ENCODE results near the gene BNIPL. TPM values are rescaled to one million over a fixed set of nuclear protein-coding genes. Genes with fewer than 3 reads are reported as not detected.
A peak's percentile ranks its signal among the peaks of the same experiment; 100 is the strongest.

Gene BNIPL
- total RNA-seq, 2 donors from 2014 or later: 0.69 to 1.9 TPM

DNA sequence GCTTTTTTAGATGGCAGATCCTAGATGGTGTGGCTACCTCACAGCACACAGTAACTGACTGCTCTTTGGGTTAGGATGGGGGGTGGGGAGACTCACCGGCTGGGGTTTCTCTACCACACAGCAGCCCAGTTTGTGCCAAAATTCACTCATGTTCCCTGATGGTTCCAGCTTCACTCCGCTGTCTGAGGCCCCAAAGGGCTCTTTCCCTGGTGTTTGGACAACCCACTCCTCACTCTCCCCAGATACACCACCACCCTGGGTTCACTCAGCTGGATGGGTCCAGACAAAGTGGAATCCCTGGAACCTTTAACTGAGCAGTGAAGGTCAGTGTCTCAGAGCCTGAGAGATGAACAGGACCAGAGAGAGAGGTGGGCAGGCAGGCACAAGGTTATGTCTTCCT, 19.2 kb downstream of the BNIPL start:
- Histone ChIP-seq H3K27ac (peak overlapping the region; percentile 91), H3K4me3 (no peak overlapping the region), H3K9ac (ENCODE audit: low read depth in 2 of 2, low read length in 2 of 2) (peak overlapping the region; percentile 41 to 58), H3K4me1 (peaks cover 7% of the 10 kb centered on the region), H3K36me3 (peaks cover 34% of the 10 kb centered on the region), H3K9me3 (no peaks in the 10 kb centered on the region), H3K27me3 (no peaks in the 10 kb centered on the region)
- intact Hi-C loops (cut with DNase I): loop anchor here (5.0 kb wide), 1 partner anchor 48 kb away; the partner anchor contains the start of genes MINDY1 and PRUNE1
- DNase-seq: no peak
- TF ChIP-seq CTCF (IDR thresholded peaks at IDR 0.05): no peak

DNA sequence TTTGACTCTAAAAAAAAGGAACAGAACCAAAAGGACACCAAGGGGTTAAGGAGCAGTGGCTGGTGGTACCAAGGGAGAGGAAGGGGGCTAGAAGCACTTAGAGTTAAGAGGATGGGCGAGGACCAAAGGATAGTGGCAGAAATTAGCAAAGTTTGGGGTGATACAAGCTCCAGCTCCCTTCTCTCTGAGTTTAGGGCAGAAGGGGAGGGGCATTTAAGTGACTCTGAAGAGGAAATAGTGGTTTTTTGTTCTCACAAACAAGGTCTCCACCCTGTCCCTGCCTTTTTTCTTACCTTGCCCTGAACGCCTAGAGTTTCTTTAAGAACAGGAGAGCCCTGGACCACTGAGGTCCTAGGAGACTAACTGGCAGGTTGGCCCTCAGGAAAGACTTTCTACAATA, 19.8 kb downstream of the BNIPL start:
- H3K9ac ChIP-seq (ENCODE audit: low read depth in 2 of 2, low read length in 2 of 2): peak overlapping the region; percentile 5 to 58
- no peaks in the 10 kb centered on the region for H3K9me3 ChIP-seq
- H3K27me3 ChIP-seq: no peaks in the 10 kb centered on the region
- no peak for TF ChIP-seq CTCF (IDR thresholded peaks at IDR 0.05)
- peaks cover 34% of the 10 kb centered on the region for H3K36me3 ChIP-seq
- H3K27ac ChIP-seq: peak overlapping the region; percentile 91
- peaks cover 7% of the 10 kb centered on the region for H3K4me1 ChIP-seq
- H3K4me3 ChIP-seq: peak overlapping the region; percentile 1
- intact Hi-C loops (cut with DNase I): loop anchor here (5.0 kb wide), 1 partner anchor 49 kb away; the partner anchor contains the start of genes MINDY1 and PRUNE1
- DNase-seq: peak; percentile 32

DNA sequence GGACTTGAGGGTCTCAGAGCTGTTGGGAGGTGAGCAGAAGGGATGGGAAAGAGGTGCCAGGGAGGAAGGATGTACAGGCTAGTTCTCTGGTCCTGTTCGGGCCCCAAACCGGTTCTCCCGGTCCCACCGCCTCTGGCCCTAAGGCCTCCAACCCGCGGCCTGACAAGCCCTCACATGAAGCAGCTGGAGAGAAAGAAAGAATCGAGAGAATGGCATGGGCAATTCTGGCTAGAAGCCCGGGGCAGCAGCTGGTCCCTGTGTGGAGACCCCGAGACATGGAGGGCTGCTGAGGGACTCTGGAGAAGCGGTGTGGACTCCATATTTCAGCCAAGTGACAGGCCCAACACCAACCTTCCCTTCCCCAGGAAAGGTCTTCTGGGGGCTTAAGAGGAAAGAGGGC, 22.3 kb downstream of the BNIPL start:
- TF ChIP-seq CTCF (IDR thresholded peaks at IDR 0.05): no peak
- peaks cover 19% of the 10 kb centered on the region for H3K36me3 ChIP-seq
- H3K27me3 ChIP-seq: no peaks in the 10 kb centered on the region
- peak; percentile 67 for DNase-seq
- H3K4me1 ChIP-seq: peaks cover 7% of the 10 kb centered on the region
- no peaks in the 10 kb centered on the region for H3K9me3 ChIP-seq
- peak overlapping the region; percentile 88 for H3K4me3 ChIP-seq
- peak overlapping the region; percentile 93 to 98 for H3K9ac ChIP-seq (ENCODE audit: low read depth in 2 of 2, low read length in 2 of 2)
- H3K27ac ChIP-seq: peak overlapping the region; percentile 91
- intact Hi-C loops (cut with DNase I): loop anchor here (5.0 kb wide), 1 partner anchor 51 kb away; the partner anchor contains the start of genes MINDY1 and PRUNE1

DNA sequence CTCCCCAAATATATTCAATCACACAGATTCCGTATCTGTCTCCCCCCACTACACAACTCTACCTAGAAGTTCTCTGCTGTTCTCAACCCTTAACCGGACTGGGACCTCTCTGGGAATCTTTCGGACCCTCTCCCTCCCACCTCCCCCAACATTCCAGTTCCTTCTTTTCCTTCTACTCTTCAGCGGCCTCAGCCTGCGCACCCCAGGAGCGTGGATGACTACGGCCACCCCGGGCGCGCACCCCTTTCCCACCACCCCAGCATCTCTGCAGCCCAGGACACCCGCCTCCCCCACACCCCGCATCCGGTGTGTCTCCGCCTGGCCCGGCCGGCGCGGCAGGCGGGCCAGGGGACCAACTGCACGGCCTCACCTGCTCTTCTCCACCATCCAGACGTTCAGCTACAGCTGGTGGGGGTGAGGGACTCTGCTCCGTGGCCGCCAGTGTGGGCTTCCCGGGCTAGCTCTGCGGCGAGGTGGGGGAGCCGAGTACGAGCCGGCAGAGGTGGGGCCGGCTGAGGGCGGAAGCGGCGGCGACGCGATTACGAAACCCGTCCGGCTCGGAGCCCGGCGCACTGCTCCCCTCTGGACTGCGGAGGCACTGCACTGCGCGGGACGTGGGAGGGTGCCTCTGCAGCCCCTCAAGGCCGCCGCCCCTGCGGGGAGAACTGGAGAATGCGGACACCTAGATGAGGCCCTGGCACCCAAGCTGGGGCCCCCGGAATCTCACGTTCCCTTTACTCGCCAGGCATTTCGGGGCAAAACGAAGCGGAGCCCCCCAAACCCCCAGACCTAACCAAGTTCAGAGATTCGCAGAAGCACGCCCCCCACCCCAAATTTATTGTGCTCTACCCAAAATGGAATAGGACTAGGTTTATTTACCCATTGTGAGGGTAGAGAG, 23.0 kb downstream of the BNIPL start, which contains the start of gene CDC42SE1:
Gene CDC42SE1, minus strand, starts transcription at position 514 of the 898 bp plus-strand sequence. CDS start 3,892 bp downstream, outside the sequence.
- intact Hi-C loops (cut with DNase I): loop anchor here (5.0 kb wide), 1 partner anchor 52 kb away; the partner anchor contains the start of genes MINDY1 and PRUNE1
- peaks cover 13% of the 10 kb centered on the region for H3K36me3 ChIP-seq
- no peaks in the 10 kb centered on the region for H3K27me3 ChIP-seq
- H3K27ac ChIP-seq: peak within 1 kb of the TSS; percentile 91
- peaks cover 7% of the 10 kb centered on the region for H3K4me1 ChIP-seq
- TF ChIP-seq CTCF (IDR thresholded peaks at IDR 0.05): peak; percentile 83
- H3K9me3 ChIP-seq: no peaks in the 10 kb centered on the region
- peak within 1 kb of the TSS; percentile 88 for H3K4me3 ChIP-seq
- peak within 1 kb of the TSS; percentile 93 to 98 for H3K9ac ChIP-seq (ENCODE audit: low read depth in 2 of 2, low read length in 2 of 2)
- peak; percentile 83 for DNase-seq

GRCh38 chr1:151060007-151060656, 23.7 kb downstream of the BNIPL start, which contains the start of gene MLLT11:
Gene MLLT11 (plus strand): TSS chr1:151060397. CDS start chr1:151067225, 6,828 bp downstream.
- no peak for TF ChIP-seq CTCF (IDR thresholded peaks at IDR 0.05)
- Histone ChIP-seq H3K36me3 (peaks cover 5% of the 10 kb centered on the region), H3K4me1 (peaks cover 7% of the 10 kb centered on the region), H3K27me3 (no peaks in the 10 kb centered on the region), H3K4me3 (peak within 1 kb of the TSS; percentile 88), H3K9me3 (no peaks in the 10 kb centered on the region), H3K9ac (ENCODE audit: low read depth in 2 of 2, low read length in 2 of 2) (peak within 1 kb of the TSS; percentile 93 to 98), H3K27ac (peak within 1 kb of the TSS; percentile 91)
- DNase-seq: peak; percentile 45
- intact Hi-C loops (cut with DNase I): no loop called here

All from colonic mucosa (tissue), 4 donors.